ENCODE data around the gene MYO5B.
A peak's percentile ranks its signal among the peaks of the same experiment; 100 is the strongest.

The MYO5B gene

DNA sequence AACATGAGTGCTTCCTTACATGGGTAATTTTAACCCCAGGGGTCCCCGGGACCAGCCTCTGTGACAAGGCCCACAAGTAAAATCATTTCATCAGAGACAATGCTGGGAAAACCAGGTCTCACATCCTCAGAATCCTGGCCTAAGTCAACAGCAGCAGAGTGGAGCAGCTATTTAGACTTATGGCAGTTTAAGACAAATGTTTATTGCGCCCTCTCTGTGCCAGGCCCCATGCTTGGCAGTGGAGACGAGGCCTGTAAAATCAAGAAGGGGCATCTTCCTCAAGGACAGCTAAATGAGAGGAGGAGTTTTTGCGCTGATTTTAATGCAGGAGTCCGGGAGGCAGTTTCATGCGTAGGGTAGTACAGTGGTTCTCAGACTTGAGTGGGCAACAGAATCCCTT lies 325.6 kb downstream of the MYO5B start:
- no peaks in the 10 kb centered on the region for H3K36me3 Mint-ChIP-seq
- H3K27ac Mint-ChIP-seq: no peak overlapping the region
- no peak for DNase-seq

DNA sequence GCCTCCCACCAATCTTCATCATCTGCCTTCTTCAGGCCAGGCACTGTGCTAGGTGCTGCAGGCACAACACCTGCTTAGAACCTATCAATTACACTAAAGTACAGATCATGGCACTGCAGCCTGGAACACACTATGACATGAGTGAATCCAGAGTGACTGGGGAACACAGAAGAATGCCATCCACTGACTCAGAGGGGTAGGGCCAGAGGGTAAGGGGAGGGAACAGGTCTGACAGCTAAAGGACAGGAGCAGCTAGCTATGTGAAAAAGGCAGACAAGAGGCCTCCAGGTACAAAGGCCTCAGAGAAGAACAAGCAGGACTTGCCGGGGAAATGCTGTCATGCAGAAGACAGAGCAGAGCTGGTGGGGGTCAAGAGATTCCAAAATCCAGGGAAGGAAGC lies 328.3 kb downstream of the MYO5B start:
- Mint-ChIP-seq H3K4me1 (no peaks in the 10 kb centered on the region), H3K36me3 (no peaks in the 10 kb centered on the region), H3K27ac (no peak overlapping the region), H3K27me3 (peaks cover 12 to 31% of the 10 kb centered on the region in 2 donors), H3K4me3 (no peak overlapping the region), H3K9me3 (no peaks in the 10 kb centered on the region)
- ATAC-seq (replicated peaks): no peak
- no peak for DNase-seq

More for the DNA sequence above, 325.6 kb downstream of the MYO5B start:
- no peaks in the 10 kb centered on the region for H3K9me3 Mint-ChIP-seq
- no peak overlapping the region for H3K4me3 Mint-ChIP-seq
- peaks cover 12 to 24% of the 10 kb centered on the region in 2 donors for H3K27me3 Mint-ChIP-seq
- no peak for ATAC-seq (replicated peaks)
- peaks cover 0 to 2% of the 10 kb centered on the region in 2 donors for H3K4me1 Mint-ChIP-seq

DNA sequence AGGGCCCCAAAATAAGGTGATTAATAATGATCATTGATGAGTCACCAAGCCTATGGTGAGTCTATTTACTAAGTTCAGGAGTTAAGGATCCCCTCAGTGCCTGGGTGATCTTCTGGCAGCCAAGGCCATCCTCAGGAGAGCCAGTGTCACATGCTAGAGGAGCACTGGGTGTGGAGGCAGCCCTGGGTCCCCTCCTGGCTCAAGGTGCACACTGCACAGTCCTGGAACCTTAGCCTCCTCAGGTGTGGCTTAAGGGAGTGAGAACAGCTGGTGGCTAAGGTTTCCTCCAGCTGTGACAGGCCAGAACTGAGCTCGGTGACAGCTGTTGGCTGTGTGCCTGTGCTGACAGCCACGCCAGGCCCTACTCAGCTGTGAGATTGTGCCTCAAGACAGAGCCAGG lies 329.5 kb downstream of the MYO5B start:
- DNase-seq (no peak), ATAC-seq (replicated peaks) (peak; percentile 23 to 55)
- Mint-ChIP-seq H3K36me3 (no peaks in the 10 kb centered on the region), H3K27ac (no peak overlapping the region), H3K4me1 (no peaks in the 10 kb centered on the region), H3K4me3 (no peak overlapping the region), H3K9me3 (no peaks in the 10 kb centered on the region), H3K27me3 (peaks cover 12 to 31% of the 10 kb centered on the region in 2 donors)

DNA sequence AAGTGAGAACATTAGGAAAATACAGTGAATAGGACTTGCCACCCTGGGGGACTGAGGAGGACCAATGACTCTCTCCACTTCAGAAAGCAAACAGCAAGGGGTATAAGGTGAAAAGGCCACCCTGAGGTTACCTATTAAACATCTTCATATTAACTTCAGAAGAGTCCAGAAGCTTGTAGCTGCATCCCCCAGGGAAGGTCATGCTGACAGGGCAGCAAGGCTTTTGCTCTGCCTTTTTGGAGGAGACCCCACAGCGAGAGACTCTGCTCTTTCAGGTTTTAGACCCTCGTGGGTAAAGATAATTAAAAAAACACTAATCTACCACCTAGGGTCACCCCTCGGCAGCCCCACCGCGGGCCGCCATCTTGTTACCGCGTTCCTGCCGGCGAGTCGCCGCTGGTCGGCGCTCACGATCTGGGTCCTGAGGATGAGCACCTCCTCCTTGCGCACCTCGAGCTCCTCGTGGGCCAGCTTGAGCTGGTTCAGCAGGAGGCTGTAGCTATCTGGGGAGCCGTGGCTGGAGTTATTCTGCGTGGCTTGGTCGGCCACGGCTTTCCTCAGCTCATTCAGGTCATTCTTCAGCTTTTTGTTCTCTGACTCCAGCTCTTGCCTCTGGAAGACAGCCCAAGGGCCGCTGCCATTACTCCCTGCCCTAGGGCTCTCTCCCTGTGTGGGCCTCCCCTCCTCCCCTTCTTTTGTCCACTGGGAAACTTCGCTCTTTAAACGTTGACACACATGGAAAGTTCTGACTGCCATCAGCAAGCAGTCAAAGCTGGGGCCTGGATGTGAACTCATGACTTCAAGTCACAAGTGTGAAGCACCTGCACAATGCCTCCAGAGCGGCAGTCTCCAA lies 331.0 kb downstream of the MYO5B start:
- ATAC-seq (replicated peaks): no peak
- peaks cover 12 to 31% of the 10 kb centered on the region in 2 donors for H3K27me3 Mint-ChIP-seq
- no peaks in the 10 kb centered on the region for H3K36me3 Mint-ChIP-seq
- no peak overlapping the region for H3K4me3 Mint-ChIP-seq
- H3K27ac Mint-ChIP-seq: no peak overlapping the region
- no peak for DNase-seq
- no peaks in the 10 kb centered on the region for H3K9me3 Mint-ChIP-seq
- H3K4me1 Mint-ChIP-seq: no peaks in the 10 kb centered on the region

DNA sequence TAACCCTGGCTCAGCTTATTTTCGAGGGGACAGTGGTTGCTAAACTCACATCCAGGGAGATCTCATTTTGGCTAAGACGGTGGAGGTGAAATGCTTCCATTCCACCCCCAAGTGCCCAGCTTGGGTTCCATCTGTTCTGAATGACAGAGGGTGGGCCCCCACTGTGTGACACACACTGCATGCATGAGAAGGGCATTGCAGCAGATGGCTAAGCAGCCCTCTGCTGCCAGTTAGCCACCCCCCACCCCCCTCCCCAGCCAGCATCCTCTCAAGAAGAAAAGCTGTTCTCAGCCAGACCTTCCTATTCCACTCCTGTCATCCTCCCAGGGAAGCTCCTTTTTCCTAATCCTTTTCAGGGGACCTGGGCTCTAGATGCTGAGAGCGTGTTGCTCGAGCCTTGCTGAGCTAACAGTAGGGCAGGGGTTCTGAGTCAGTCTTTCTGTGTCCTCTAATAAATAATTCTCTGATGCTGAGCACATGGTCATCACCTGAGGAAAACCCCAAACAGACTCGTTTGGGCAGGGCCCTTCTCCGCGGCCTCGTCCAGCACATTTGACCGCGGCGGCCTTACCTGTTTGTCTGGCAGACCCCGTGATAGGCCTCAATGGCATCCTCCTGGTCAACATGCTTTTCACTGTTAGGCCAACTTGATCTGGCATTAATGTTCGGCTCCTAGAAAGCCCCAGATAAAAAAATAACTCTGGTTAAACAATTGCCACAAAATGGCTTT lies 332.1 kb downstream of the MYO5B start:
- no peaks in the 10 kb centered on the region for H3K36me3 Mint-ChIP-seq
- H3K27me3 Mint-ChIP-seq: peaks cover 12 to 31% of the 10 kb centered on the region in 2 donors
- no peak for DNase-seq
- H3K9me3 Mint-ChIP-seq: no peaks in the 10 kb centered on the region
- no peak for ATAC-seq (replicated peaks)
- no peak overlapping the region for H3K4me3 Mint-ChIP-seq
- no peak overlapping the region for H3K27ac Mint-ChIP-seq
- H3K4me1 Mint-ChIP-seq: no peaks in the 10 kb centered on the region

DNA sequence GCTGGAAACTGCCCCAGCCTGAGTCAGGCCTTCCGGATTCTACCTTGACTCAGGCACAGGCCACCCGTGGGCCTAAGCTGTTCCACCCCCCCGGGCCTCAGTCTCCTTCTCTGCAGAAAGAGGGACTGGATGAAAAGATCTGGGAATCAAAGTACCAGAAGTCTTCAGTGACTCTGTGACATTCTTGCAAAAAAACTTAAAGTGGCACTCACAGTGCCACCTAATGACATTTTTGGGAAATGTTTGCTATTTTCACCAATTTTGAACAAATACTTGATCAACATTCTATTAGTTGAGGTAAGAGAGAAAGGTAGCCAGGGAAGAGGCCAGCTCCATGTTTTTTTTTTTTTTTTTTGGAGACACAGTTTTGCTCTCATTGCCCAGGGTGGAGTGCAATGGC lies 333.3 kb downstream of the MYO5B start:
- no peak overlapping the region for H3K4me3 Mint-ChIP-seq
- DNase-seq (no peak), ATAC-seq (replicated peaks) (no peak)
- H3K27me3 Mint-ChIP-seq: peaks cover 6 to 22% of the 10 kb centered on the region in 2 donors
- no peaks in the 10 kb centered on the region for H3K36me3 Mint-ChIP-seq
- H3K9me3 Mint-ChIP-seq: no peaks in the 10 kb centered on the region
- no peak overlapping the region for H3K27ac Mint-ChIP-seq
- no peaks in the 10 kb centered on the region for H3K4me1 Mint-ChIP-seq

DNA sequence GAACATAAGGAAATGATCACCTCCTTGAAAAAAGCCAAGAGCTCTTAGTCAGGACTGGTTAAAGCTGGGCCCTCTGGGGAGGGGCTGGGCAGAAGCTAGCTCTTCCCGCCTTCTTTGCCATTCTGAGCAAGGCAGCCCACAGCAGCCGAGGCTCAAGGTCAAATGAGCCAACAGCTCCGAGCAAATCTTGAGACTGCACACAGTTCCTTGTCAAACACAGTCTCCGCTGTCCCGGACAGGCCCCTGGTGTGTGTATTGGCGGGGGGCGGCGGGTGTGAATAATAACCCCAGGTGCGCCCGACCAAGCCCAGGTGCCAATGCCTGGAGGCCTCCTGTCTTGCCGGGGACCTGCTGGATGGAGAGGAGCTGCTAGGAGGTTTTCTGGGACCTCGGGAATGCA lies 335.2 kb downstream of the MYO5B start:
- no peaks in the 10 kb centered on the region for H3K9me3 Mint-ChIP-seq

DNA sequence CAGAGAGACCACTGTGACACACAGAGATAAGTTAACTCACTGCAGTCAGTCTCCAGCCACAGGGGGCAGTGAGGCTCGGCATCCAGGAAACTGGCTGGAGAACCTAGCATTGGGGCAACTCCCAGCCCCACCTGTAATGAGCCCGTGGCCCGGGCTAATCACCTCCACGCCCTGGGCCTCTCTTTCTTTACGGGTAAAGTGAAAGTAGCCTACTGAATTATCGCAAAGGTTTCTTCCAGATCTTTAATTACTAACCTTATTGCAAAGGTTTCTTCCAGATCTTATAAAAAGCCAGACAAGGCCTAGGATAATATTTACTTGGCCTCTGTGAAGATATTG lies 336.0 kb downstream of the MYO5B start:
- Mint-ChIP-seq H3K4me3 (no peak overlapping the region), H3K36me3 (no peaks in the 10 kb centered on the region), H3K9me3 (no peaks in the 10 kb centered on the region), H3K27ac (no peak overlapping the region), H3K27me3 (peaks cover 0 to 7% of the 10 kb centered on the region in 2 donors), H3K4me1 (no peaks in the 10 kb centered on the region)
- DNase-seq (no peak), ATAC-seq (replicated peaks) (no peak)

More for the DNA sequence above, 335.2 kb downstream of the MYO5B start:
- Mint-ChIP-seq H3K27me3 (peaks cover 0 to 14% of the 10 kb centered on the region in 2 donors), H3K36me3 (no peaks in the 10 kb centered on the region), H3K4me1 (no peaks in the 10 kb centered on the region), H3K4me3 (no peak overlapping the region), H3K27ac (no peak overlapping the region)
- DNase-seq: no peak
- ATAC-seq (replicated peaks): no peak

DNA sequence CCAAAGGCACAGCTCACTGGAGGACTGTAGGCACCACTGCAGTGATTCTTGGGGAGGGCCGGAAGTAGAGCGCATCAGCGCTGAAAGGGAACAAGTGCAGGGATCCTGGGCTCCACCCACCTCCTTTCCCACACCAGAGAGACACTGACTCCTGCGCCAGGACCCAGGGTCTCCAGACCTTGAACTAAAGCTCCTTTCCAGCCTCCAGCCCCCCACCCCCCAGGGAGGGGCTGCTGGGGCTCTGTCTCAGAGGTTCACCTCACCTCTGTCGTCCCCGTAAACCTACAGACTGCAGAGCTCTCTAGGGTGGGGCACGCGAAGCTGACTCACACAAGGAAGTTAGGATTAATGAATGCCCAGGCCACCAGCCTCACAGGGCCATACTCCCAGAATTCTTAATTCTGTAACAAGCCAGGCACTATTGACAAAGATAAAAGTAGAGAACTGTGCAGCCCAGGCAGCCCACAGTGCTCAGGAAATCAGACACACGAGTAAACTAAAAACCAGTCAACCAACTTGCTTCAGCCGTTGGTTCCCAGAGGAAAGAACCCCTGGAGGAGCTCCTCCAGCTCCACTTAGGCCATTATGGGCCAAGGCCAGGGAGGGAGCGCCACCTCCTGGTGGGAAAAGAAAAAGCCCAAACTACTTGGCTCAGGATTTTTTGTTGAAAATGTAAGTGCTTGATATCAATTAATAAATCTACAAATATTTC lies 336.5 kb downstream of the MYO5B start:
- no peaks in the 10 kb centered on the region for H3K9me3 Mint-ChIP-seq
- H3K27me3 Mint-ChIP-seq: peaks cover 0 to 5% of the 10 kb centered on the region in 2 donors
- no peak overlapping the region for H3K4me3 Mint-ChIP-seq
- no peaks in the 10 kb centered on the region for H3K36me3 Mint-ChIP-seq
- no peaks in the 10 kb centered on the region for H3K4me1 Mint-ChIP-seq
- ATAC-seq (replicated peaks): peak; percentile 28 to 46
- peak; percentile 11 for DNase-seq
- H3K27ac Mint-ChIP-seq: no peak overlapping the region

DNA sequence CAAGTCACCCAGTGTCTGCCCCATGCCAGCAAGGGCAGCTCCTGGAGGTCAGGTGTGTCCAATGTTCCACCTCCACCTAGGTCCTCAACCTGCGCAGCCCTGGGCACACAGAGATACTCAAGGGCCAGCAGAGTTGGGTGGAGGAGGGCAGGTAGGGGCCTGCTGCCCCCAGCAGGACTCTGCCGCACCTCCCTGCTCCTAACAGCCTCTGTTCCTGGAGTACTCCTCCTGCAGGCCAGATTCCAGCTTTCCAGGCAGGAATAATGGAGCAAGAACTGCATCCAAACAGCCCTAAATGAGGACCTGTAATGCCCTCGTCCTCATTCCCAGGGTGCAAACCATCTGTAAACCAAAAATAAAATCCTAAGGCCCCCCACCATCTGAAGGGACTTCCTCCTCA lies 337.2 kb downstream of the MYO5B start:
- H3K36me3 Mint-ChIP-seq: no peaks in the 10 kb centered on the region
- H3K27ac Mint-ChIP-seq: no peak overlapping the region
- H3K4me3 Mint-ChIP-seq: no peak overlapping the region
- H3K9me3 Mint-ChIP-seq: no peaks in the 10 kb centered on the region
- DNase-seq (no peak), ATAC-seq (replicated peaks) (no peak)
- H3K27me3 Mint-ChIP-seq: no peaks in the 10 kb centered on the region
- H3K4me1 Mint-ChIP-seq: no peaks in the 10 kb centered on the region

DNA sequence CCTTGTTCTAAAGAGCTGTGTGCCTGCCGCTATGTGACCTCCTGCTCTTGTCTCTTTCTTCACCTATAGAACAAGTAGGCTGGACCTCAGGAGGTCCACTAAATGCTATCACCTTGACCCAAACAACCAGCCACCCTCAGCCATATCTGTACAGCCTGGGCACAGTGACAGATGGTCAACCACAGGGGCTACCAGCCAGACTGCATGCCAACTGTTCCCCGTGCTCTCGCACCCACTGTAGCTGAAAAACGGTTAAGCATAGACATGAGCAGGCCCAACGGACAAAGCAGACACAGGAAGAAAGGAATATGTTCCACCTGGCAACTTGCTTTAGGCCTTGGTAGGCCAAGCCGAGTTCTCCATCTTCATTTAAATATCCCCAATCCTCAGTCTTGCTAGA lies 338.5 kb downstream of the MYO5B start:
- Mint-ChIP-seq H3K36me3 (no peaks in the 10 kb centered on the region), H3K4me1 (no peaks in the 10 kb centered on the region), H3K27ac (no peak overlapping the region), H3K4me3 (no peak overlapping the region), H3K9me3 (no peaks in the 10 kb centered on the region), H3K27me3 (no peaks in the 10 kb centered on the region)
- ATAC-seq (replicated peaks) (no peak), DNase-seq (no peak)

DNA sequence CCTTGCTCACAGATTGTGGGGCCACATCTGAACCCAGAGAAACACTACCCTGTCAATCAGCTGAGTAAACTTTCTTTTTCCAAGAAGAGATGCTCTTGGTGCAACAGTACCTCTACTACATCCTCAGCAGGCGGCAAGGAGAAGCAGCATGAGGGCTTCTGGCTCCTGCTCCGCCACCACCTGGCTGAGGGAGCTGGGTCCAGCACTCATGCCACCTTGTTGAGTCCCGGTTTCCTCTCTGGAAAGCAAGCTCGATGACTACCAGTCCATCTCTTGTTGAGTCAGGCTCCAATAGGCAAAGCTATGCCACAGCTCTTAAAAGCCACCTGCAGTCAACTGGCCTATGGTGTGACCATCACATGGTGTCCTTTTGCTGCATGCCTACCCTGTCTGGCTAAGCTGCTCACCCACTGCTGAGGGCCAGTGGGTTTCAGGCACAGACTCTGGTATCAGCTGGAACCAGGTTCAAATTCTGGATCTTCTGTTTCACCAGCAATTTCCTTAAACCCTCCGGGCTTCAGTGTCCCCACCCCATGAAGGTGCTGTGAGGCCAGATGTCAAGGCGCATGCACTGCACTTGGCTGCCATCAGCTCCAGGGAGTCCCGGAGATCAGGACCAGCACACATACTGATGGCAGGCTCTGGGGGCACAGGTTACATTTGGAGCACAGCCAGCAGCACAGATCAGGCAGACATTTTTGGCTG lies 339.1 kb downstream of the MYO5B start:
- ATAC-seq (replicated peaks) (no peak), DNase-seq (no peak)
- Mint-ChIP-seq H3K27me3 (no peaks in the 10 kb centered on the region), H3K4me1 (no peaks in the 10 kb centered on the region), H3K9me3 (no peaks in the 10 kb centered on the region), H3K4me3 (no peak overlapping the region), H3K36me3 (no peaks in the 10 kb centered on the region), H3K27ac (no peak overlapping the region)

DNA sequence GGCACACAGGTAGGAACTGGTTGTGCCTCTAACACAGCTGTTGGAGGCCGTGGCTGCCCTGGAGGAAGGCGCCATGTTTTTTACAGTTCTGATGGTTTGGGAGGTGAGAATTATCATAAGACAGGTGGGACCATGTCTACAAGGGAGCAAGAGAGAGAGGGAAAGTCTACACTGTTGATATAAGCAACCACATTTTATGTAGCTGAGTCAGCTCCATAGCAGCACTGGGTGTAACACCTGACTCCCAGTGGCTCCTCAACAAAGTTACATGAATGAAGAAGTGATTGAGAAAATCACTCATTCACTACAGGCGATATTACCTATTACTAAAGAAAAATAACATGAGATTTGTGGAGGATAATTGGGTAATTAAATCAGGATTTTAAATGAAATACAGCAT lies 340.3 kb downstream of the MYO5B start:
- Mint-ChIP-seq H3K27me3 (no peaks in the 10 kb centered on the region), H3K27ac (no peak overlapping the region), H3K4me1 (no peaks in the 10 kb centered on the region), H3K36me3 (no peaks in the 10 kb centered on the region), H3K9me3 (no peaks in the 10 kb centered on the region), H3K4me3 (no peak overlapping the region)
- ATAC-seq (replicated peaks): no peak
- DNase-seq: no peak

DNA sequence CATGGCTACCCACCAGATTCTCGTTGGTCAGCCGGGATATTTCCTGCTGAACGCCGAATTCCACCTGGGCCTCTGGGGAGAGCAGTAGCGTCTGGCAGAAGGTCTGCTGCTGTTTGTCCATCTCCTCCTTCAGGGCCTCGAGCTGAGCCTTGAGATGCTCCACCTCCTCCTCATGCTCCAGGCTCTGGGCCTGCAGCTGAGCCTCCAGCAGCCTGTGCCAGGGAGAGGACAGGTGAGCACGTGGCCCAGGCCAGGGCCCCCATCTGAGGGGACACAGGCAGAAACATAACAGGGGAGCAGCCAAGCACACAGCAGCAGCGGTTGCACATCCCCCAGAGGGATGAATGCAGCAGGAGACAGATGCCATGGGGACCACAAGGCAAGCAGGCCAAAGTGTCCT lies 341.5 kb downstream of the MYO5B start:
- H3K27ac Mint-ChIP-seq: no peak overlapping the region
- no peak overlapping the region for H3K4me3 Mint-ChIP-seq
- no peaks in the 10 kb centered on the region for H3K36me3 Mint-ChIP-seq
- H3K9me3 Mint-ChIP-seq: no peaks in the 10 kb centered on the region
- H3K27me3 Mint-ChIP-seq: peaks cover 5 to 6% of the 10 kb centered on the region in 2 donors
- no peak for DNase-seq
- H3K4me1 Mint-ChIP-seq: no peaks in the 10 kb centered on the region
- ATAC-seq (replicated peaks): no peak

Measured in stimulated activated naive B cell treated with anti-CD40 and anti-IgM and Interleukin-4, amounts not matched to agents 10 μg/mL and 1 μg/mL and 100 μg/mL, for 72 hours (primary cell).